ENCODE measurements around the gene SDK2.
"Not testable (repeated sequence)": the region's sequence is repeated elsewhere in the genome, so short reads cannot be mapped to it uniquely, and the experiment has no call there.

SDK2 gene

DNA sequence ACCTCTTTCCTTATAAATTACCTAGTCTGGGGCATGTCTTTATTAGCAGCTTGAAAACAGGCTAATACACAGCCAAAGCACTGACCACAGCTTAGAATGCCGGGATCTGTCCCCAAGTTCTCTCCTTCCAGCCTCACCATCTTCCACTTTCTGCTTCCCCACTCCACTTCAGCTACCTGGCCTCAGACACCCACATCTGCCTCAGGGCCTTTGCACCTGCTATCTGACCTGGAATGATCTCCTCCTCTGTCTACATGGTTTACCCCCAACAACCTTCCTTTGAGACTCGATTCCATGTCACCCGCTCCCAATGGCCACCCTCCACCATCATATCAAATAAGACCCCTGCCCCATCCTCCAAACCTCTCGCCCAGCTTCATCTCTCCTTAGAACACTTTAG, 179.8 kb downstream of the SDK2 start:
- no peak for DNase-seq (ENCODE audit: low spot score)
- TF ChIP-seq, protein P1, sequence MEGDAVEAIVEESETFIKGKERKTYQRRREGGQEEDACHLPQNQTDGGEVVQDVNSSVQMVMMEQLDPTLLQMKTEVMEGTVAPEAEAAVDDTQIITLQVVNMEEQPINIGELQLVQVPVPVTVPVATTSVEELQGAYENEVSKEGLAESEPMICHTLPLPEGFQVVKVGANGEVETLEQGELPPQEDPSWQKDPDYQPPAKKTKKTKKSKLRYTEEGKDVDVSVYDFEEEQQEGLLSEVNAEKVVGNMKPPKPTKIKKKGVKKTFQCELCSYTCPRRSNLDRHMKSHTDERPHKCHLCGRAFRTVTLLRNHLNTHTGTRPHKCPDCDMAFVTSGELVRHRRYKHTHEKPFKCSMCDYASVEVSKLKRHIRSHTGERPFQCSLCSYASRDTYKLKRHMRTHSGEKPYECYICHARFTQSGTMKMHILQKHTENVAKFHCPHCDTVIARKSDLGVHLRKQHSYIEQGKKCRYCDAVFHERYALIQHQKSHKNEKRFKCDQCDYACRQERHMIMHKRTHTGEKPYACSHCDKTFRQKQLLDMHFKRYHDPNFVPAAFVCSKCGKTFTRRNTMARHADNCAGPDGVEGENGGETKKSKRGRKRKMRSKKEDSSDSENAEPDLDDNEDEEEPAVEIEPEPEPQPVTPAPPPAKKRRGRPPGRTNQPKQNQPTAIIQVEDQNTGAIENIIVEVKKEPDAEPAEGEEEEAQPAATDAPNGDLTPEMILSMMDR (IDR thresholded peaks at IDR 0.05; ENCODE audit: borderline replicate concordance, control extremely low read depth, extremely low read depth, insufficient read depth, missing control alignments) = no peak
- in situ Hi-C loops (cut with MboI; ENCODE audit: low sequenced_read_pairs, unreplicated experiment) = no loop called here

DNA sequence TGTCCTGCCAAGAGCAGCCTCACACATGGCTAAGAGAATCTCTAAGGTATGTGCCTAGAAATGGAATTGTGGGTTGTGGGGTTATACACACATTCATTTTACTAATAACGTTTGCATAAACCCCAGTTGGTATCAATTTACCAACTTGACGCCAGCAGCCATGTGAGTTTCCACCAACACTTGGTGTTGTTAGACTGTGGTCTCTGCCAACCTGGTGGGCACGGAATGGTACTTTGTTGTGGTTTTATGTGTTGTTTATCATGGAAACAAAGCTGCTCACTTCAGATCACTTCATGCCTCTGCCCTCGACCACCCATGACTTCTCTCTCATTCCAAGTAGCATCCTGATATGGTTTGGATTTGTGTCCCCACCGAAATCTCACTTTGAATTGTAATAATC, 180.4 kb downstream of the SDK2 start:
- no peak for DNase-seq (ENCODE audit: low spot score)
- TF ChIP-seq, protein P1 (IDR thresholded peaks at IDR 0.05; ENCODE audit: borderline replicate concordance, control extremely low read depth, extremely low read depth, insufficient read depth, missing control alignments) = no peak
- in situ Hi-C loops (cut with MboI; ENCODE audit: low sequenced_read_pairs, unreplicated experiment) = no loop called here

DNA sequence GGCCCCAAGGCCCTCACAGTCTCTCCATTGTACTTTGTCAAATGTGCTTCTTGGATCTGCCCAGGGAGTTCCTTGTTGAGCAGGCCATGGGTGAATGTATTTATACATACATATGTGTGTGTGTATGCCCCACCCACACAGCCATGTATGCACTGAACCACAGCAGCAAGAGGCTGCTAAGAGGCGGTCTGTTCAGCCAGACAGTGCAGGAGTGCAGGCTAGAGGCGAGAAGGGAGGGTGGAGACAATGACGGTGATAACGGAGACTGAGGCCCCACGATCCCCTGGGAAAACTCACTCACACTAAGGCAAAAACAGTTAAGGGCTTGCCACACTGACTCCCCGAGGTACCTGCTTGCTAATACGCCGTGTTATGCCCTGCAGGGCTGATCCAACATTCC, 181.4 kb downstream of the SDK2 start:
- DNase-seq (ENCODE audit: low spot score) = no peak
- TF ChIP-seq, protein P1 (IDR thresholded peaks at IDR 0.05; ENCODE audit: borderline replicate concordance, control extremely low read depth, extremely low read depth, insufficient read depth, missing control alignments) = no peak
- in situ Hi-C loops (cut with MboI; ENCODE audit: low sequenced_read_pairs, unreplicated experiment) = no loop called here

DNA sequence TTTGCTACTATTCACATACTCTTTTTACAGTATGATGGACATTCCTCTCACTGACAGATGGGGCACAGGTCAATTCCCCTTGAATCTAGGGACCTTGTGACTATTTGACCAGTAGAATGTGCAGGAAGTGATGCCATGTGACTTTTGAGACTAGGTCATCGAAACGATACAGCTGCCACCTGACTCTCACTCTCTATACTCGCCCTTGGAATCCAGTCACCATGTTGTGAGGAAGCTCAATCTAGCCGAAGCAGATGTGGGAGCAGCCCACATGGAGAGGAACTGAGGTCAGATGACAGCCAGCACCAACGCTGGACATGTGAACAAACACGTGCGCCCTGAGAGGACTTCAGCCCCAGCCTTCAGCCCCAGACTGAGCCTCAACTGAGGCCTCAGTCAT, 184.3 kb downstream of the SDK2 start:
- in situ Hi-C loops (cut with MboI; ENCODE audit: low sequenced_read_pairs, unreplicated experiment) = no loop called here
- no peak for DNase-seq (ENCODE audit: low spot score)
- TF ChIP-seq, protein P1 (IDR thresholded peaks at IDR 0.05; ENCODE audit: borderline replicate concordance, control extremely low read depth, extremely low read depth, insufficient read depth, missing control alignments) = no peak

DNA sequence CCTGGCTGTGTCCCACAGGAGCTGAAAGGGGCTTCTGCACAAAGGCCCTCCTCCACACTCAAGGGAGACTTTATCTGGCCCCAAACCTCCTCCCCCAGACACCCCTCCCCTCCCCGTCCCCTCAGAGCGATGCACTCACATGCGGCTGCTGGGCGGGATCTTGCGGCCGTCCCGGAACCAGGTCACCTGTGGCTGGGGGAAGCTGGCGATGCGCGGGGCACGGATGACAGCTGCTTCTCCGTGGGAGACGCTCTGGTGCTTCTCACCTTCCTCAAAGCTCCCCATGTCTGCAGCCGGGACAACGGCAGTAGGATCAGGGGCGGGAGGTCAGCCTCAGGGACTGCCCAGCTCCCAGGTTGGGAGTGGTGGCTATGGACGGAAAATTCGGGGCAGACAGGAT, 188.5 kb downstream of the SDK2 start:
- in situ Hi-C loops (cut with MboI; ENCODE audit: low sequenced_read_pairs, unreplicated experiment) = no loop called here
- no peak for DNase-seq (ENCODE audit: low spot score)
- TF ChIP-seq, protein P1 (IDR thresholded peaks at IDR 0.05; ENCODE audit: borderline replicate concordance, control extremely low read depth, extremely low read depth, insufficient read depth, missing control alignments) = no peak

DNA sequence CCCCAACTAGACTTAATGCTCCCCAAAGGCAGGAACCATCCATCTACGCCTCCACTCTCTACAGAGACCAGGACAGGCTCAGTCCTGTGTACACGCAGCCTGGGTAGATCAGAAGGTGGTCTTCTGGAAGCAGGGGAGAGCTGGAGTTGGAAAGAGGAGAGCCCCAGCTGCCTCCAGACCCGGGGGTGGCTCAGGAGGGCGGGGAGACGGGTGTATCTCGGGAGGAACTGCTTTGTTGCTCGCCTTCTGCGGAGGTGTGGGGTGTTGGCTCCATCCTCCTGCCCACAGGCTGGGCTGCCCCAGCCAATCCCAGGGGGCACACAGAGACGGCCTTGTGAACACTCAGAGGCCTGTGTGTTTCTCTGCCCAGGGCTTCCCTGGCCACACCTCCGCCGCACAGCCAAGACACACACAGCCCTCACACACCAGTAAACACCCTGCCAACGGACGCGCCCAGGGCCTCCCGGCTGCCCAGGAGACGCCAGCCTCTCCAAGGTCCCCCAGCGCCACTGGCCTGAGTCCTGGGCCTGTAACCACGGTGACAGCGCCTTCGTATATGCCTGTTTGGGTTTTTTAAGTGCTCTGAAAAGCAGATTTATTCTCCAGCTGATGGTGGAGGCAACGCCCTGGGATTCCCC, 189.1 kb downstream of the SDK2 start:
- no peak for DNase-seq (ENCODE audit: low spot score)
- in situ Hi-C loops (cut with MboI; ENCODE audit: low sequenced_read_pairs, unreplicated experiment) = no loop called here
- TF ChIP-seq, protein P1 (IDR thresholded peaks at IDR 0.05; ENCODE audit: borderline replicate concordance, control extremely low read depth, extremely low read depth, insufficient read depth, missing control alignments) = no peak

DNA sequence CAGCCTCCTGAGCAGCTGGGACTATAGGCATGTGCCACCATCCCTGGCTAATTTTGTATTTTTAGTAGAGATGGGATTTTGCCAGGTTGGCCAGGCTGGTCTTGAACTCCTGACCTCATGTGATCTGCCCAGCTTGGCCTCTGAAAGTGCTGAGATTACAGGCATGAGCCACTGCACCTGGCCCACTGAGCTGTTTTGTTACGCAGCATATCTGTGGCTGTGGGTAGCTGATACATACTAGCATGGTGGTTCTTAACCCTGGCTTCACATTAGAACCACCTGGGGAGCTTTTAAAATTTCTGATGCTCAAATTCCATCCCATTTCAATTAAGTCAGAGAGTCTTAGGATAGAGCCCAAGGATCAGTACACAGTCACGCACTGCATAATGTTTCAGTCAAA, 190.8 kb downstream of the SDK2 start:
- in situ Hi-C loops (cut with MboI; ENCODE audit: low sequenced_read_pairs, unreplicated experiment); DNase-seq (ENCODE audit: low spot score): not testable (repeated sequence)
